Cortex of kidney (tissue), 1 donor: ENCODE data around the gene NTSR1.

Experiments
- DNase-seq: peaks from one replicate; lab custom pipeline; 2025; lab: John Stamatoyannopoulos, UW

Gene NTSR1

DNA sequence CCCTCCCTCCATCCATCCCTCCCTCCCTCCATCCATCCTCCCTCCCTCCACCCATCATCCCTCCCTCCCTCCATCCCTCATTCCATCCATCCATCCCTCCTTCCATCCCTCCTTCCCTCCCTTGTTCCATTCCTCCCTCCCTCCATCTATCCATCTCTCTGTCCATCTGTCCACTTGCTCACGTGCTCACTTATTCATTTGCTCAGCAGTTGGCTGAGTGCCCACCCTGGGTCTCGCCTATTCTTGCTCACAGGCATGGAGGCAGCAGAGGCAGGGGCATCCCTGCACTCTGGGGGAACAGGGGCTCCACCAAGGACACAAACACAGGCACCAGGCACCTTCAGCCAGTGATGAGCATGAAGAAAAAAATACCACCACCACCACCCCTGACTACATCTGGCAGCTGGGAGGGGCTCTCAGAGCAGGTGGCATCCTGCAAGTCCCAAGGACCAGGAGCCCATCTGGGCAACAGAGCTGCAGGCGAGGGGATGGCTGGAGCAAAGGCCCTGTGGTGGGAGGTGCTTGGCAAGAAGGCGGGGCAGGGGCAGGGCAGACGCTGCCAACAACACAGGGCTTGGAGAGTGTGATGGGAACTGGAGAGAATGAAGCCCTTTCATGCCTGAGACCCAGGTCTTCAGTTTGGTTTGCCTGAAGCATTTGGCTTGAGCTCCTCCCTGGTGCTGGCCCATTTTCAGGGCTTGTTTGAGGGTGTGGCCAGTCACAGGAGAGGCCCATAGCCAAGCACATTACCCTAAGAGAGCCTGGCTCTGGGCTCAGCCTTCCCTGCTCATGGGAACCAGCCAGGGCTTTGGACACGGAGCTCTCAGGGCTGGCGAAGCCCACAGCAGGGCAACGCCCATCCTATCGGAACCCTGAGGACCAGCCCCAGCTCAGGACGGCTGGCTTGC lies 47.4 kb downstream of the NTSR1 start:
- no peak for DNase-seq

DNA sequence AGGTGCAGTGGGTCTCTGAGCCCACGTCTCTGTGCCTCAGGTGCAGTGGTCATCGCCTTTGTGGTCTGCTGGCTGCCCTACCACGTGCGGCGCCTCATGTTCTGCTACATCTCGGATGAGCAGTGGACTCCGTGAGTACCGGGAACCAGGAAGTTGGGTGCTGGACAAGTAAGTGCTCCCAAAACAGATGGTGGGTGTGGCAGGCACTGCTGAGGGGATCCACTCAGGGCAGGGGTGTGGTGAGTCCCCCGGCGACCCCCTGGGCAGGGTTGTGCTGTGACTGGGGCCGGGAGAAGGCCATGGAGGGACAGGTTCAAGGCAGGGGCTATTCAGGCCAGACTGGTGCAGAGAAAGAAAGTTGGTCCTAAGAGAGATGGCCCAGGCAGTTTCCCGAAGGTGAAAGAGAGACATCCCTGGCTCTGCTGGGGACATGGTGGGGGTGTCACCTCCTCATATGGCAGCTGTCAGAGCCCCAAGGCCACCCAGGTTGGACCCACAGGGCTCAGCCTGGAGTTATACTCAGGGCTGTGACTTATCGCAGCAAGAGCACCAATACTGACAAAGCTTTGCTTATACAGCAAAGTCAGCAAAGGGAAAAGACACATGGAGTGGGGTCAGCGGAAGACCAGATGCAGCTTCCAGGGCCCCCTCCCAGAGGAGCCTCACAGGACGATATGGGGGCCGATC lies 49.7 kb downstream of the NTSR1 start:
- DNase-seq: no peak

DNA sequence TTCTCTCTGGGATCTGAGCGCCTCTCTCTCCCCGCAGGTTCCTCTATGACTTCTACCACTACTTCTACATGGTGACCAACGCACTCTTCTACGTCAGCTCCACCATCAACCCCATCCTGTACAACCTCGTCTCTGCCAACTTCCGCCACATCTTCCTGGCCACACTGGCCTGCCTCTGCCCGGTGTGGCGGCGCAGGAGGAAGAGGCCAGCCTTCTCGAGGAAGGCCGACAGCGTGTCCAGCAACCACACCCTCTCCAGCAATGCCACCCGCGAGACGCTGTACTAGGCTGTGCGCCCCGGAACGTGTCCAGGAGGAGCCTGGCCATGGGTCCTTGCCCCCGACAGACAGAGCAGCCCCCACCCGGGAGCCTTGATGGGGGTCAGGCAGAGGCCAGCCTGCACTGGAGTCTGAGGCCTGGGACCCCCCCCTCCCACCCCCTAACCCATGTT lies 51.4 kb downstream of the NTSR1 start:
- DNase-seq: no peak

DNA sequence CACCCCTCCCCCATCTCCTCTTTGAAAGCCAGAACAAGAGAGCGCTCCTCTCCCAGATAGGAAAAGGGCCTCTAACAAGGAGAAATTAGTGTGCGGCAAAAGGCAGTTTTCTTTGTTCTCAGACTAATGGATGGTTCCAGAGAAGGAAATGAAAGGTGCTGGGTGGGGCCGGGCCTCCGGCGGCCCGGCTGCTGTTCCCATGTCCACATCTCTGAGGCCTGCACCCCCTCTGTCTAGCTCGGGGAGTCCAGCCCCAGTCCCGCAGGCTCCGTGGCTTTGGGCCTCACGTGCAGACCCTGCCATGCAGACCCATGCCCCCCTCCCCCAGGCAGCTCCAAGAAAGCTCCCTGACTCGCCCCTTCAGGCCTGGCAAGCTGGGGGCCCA lies 51.8 kb downstream of the NTSR1 start:
- no peak for DNase-seq

DNA sequence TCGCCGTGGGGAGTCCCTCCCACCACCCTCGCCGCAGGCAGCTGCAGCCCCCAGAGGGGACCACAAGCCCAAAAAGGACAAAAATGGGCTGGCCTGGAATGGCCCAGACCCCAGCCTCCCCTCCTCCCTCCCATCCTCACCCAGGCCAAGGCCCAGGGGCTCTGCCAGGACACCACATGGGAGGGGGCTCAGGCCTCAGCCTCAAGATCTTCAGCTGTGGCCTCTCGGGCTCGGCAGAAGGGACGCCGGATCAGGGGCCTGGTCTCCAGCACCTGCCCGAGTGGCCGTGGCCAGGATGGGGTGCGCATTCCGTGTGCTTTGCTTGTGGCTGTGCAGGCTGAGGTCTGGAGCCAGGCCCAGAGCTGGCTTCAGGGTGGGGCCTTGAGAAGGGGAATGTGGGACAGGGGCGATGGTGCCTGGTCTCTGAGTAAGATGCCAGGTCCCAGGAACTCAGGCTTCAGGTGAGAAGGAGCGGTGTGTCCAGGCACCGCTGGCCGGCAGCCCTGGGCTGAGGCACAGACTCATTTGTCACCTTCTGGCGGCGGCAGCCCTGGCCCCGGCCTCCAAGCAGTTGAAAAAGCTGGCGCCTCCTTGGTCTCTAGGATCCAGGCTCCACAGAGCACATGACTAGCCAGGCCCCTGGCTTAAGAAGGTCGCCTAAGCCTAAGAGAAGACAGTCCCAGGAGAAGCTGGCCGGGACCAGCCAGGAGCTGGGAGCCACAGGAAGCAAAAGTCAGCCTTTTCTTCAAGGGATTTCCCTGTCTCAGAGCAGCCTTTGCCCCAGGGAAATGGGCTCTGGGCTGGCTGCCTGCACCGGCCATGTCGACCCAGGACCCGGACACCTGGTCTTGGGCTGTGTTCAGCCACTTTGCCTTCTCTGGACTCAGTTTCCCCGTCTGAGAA lies 52.5 kb downstream of the NTSR1 start:
- no peak for DNase-seq

DNA sequence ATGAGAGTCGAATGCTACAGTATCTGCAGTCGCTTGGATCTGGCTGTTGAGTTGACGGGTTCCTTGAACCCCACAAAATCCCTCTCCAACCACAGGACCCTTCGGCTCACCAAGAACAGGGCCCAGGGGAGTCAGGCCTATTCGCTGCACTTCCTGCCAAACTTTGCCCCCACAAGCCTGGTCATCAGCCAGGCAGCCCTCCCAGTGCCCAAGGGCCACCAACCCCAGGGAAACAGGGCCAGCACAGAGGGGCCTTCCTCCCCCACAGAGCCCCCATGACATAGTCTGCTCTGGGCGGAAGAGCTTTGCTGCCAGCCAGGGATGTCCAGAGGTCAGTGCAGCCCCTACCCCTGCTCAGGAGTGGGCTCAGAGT lies 53.1 kb downstream of the NTSR1 start:
- no peak for DNase-seq

DNA sequence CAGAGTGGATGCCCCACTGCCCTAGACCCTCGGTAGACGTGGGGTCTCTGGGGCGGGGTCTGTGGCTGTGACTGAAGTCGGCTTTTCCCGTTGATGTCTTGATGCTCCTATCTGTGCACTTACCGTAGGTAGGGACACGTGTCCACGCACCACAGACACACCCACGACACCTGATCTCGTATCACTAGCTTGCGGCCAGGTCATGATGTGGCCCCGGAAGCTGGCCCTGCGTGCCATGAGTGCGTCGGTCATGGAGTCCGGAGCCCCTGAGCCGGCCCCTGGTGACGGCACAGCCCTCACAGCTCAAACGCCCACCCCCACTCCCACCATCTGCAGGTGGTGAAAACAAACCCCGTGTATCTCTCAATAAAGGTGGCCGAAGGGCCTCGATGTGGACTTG lies 53.7 kb downstream of the NTSR1 start:
- no peak for DNase-seq

DNA sequence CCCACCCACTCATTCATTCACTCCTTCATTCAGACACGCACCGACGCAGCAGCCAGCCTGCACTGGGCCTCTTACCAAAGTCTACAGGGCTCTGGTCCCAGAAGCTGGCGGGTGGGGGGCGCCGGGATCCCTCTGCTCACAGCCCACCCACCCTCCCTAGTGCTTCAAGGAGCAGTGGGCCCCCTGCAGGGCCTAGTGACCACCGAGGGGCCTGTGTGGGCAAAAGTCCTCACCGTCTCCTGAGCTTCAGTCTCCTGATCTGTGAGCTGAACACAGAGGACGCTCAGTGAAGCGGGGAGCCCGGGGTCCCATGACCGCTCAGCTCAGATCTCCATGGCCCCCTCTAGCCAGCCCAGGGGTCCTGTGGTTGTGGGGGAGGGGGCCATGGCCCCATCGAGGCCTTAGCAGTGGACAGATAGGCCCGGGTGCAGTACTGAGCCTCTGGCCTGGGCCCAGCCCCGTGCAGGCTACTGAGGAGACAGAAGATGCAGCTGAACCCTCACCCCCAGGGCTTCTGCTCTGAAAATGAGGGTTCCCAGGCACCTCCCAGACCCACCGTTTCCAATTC lies 54.2 kb downstream of the NTSR1 start:
- DNase-seq: no peak

DNA sequence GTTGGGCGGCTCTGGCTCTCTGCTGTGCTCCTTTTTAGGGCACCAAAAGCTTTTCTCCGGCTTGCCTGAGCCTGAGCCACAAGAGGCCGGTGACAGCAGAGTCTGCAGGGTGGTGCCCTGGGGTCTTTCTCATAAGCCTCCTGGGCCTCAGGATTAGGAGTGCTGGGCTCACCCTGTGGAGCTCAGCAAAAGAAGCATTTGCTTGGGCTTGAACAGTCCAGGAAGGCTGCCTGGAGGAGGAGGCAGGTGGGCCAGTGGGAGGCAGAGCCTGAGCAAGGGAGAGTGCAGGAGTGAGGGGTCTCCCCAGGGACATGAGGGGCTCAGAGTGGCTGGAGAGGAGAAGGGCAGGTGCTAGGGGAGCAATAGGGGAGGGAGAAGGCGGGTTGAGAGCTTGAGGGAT lies 54.8 kb downstream of the NTSR1 start:
- no peak for DNase-seq

DNA sequence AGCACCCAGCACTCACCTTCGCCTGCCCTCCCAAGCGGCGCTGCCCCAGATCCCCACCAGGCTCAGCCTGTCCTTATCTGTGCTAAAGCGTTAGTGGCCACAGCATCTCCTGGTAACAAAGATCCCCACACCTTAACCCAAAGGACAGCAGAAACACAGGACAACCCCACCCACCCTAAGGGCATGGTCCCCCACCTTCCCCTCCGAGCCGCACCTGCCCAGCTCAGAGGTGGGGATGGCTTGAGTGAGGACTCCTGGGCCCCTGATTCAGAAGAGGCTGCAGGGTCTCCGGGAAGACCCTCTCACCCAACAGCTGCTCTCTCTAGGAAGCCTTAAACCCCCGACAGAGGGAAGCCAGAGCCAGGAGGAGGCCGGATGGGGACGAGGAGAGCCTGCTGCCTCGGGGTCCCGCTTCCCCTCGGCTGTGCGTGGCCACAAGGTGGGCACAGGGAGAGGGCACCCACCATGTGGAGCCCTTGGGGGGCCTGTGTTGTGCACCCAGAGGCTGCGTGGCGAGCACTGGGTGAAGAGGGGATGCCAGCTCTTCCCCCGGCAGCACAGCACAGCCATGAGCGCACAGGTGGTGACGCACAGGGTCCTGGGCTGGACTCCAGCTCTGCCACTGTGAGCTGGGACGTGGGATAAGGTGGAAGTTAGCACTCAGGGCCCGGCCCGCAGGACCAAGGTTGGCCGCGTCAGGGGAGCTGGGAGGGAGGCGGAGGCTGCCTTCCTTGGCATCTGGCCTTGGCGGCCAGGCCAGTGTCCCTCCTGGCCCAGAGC lies 55.7 kb downstream of the NTSR1 start:
- DNase-seq: no peak

DNA sequence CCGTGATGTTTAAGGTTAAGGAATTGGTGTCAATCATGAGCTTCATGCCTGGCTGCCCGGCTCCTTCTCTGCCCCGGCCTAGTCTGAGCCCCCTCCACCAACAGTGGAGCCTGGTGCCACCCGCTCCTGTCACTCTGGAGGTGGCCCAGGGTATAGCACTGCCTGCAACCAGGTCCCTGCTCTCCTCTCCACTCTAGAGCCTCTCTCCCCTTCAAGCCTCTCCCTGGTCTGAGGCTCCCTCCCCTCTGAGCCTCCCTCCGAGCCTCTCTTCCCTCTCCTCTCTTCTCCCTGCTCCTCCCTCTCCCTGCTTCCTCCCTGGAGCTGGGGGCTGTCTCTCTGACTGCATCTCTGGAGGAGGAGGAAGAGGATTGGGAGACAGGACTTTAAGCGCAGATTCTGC lies 56.4 kb downstream of the NTSR1 start:
- DNase-seq: no peak

DNA sequence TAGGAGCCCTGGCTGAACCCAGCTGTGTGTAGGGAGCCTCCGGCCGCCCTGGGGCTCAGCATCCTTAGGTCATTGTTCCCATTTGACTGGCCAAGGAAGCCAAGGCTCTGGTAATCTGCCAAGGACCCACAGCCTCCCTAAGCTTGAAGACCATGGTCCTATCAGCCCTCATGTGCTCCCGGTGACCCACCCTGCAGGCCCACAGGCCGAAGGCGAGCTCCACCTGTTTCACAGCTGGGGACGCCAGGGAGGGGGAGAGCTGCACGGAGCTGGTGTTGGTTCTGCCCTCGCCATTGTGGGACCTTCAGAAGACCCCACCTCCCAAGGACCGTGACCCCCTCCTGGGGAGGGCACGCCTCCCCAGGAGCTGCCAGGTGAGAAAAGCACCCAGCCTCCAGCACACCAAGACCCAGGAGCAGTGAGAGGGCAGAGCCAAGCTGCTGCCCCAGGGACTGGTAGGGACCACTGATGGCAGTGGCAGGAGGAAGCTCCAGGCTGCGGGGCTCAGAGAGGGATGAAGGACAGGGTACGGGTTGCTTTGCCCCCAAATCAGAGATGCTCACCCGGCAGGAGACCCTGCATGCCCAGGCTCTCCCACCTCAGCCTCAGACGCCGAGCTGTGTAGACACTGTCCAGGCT lies 56.9 kb downstream of the NTSR1 start:
- no peak for DNase-seq

DNA sequence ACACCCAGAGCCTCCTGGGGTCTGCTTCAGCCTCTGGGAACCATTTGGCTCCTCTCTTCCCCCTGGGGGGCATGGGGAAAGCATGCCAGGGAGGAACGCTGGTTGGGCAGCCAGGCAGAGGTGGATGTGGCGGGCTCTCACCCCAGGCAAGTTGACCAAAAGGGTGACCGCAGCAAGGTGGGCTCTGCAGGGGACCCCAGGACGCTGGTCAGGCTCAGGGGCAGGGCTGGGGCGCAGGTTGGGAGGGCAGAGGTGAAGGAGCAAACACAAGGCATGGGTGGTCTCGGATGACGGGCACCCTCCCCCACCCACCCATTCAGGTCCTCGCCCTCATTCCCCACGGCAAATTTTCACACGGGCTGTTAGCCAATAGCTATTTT lies 57.4 kb downstream of the NTSR1 start:
- no peak for DNase-seq

DNA sequence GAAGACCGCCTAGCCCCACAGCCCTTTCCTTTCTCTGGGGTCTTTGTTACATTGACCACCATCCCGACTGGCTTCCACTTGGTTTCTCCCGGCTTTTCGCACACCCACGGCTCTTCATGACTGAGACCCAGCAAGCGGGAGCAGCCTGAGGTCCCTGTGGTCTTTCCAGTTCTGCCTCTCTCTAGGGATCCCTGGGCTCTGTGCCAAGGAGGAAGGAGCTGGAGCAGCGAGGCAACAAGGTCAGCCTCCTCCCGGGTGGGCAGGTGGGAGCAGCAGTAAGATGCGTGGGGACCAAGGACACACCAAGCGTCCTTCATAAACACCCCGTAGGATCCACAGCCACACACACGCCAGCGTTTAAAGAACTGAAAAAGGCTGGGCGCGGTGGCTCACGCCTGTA lies 58.1 kb downstream of the NTSR1 start:
- no peak for DNase-seq

DNA sequence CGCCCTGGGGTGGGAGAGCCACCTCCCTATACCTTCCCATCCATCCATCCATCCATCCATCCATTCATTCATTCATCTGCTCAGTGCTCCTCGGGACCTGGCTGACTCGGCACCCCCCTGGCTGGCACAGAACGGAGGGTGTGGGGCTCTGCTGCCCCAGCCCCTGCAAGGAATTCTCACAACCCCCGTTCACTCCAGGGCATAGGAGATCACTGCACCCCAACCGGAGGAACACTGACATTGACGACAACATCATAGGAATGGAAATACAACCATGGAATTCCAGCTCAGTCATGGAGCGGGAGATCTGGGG lies 59.6 kb downstream of the NTSR1 start:
- DNase-seq: no peak

DNA sequence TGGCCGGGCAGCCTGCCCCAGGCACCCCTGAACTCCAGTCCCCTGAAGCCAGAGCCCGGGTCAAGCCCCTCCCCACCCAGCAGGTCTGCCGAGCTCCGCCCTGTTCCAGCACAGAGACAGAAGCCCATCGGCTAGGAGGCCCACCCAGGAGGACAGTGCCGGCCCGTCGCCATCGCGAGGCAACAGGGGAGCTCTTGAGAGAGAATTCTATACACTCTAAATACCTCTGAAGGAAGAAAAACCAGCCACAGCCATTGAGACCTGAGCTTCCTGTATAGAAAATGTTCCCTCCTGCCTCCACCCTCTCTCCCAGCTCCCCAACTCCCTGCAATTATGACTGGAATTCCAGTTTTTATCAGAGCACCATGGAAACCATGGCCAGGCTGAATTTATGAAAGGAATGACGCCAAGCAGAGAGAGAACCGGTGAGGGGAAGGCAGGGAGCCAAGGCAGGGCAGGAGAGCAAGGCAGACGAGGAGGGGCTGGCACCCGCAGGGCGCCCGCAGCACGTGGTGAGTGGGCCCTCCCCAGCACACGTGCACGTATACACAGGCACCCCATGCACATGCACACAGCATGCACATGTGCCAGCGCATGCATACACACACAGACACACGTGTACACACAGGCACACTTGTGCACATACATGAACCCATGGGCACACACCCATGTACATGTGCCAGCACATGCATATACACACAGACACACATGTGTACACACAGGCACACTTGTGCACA lies 60.1 kb downstream of the NTSR1 start:
- DNase-seq: no peak

DNA sequence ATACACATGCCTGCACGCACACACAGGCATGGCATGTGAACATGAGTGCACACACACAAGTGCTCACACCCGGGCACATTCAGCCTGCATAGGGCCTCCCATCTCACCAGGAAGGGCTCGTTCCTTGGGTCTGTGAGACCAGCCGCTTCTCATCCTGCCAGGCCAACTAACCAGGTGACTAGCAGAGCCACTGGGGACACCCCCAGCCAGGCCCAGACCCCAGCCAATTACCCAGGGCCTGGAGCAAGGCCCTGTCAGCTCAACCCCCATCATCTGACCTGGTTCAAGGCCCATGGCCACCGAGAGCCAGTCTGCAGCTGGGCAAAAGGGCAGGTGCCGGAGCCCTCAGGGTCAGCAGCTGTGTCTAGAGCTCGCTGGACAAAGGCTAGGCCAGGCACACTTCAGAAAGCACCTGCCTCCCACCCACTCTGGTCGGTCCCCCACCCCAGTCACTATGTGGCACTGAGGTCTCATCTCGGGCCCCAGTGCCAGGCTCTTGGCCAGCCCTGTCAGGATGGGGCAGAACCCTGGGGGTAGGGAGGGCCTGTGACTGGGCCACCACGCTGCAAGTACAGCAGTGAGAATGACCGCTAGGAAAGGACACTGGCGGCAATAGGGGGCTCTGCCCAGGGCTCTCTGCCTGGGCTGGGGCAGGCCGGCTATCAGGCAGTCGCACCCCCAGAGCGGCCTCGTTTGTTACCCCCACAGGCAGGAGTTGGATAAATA lies 60.9 kb downstream of the NTSR1 start:
- no peak for DNase-seq

DNA sequence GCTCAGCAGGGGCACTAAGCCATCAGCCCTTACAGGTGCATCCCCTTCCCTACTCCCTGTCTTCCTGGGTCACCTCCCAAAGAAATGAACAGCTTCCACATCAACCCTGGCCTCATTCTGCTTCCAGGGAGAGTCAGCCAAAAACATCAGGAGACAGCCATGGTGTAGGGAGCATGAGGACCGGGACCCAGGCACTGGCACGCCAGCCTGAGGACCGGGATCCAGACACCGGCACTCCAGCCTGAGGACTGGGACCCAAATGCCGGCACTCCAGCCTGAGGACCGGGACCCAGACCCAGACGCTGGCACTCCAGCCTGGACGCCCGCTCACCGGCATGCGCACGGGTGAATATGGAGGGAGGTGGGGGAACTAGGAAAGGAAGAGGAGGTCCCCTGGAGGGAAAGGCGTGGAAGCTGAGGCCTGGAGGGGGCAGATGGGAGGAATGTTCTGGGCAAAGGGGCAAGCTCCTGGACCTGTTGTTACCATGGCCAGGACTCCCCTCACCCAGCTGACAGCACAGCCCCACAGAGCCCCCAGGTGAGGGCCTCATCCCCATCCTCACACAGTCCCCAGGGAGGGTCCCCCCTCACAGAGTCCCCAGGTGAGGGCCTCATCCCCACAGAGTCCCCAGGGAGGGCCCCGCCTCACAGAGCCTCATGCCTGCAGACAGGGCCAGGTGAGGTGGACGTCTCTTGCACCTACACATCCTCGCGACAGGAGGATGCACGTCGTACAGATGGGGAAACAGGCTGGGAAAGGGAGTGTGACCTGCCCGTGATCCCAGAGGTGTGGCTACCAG lies 61.7 kb downstream of the NTSR1 start:
- DNase-seq: no peak

DNA sequence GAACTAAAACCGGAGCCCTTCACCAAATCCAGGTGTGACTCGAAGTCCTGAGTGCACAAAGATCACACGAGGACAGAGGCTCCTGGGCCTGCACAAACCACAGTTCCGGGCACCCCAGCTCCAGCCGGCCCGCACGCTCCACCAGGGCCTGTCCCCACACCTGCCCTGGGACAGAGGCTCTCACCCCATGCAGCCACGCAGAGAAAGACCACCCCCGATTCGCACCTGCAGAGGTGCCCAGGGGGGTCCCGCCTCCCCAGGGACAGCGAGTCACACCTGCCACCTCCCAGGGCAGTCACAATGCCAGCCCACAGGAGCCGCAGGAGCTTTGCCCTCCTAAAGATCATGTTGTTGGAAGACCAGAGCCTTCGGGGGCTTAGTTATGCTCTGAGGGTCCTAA lies 62.3 kb downstream of the NTSR1 start:
- DNase-seq: no peak
